ENCODE results near the gene LATS1. TPM values are rescaled to one million over a fixed set of nuclear protein-coding genes. Genes with fewer than 3 reads are reported as not detected.

LATS1 gene
- total and polyA plus RNA-seq, 10 of the 15 experiments (the other 5 are each of a cell fraction or from before 2014, with no cell fraction given), result 2.1 to 15.6 (median 11.0) TPM

GRCh38 chr6:149657441-149657840 lies 60.5 kb downstream of the LATS1 start:
- TF ChIP-seq ZBTB33 (IDR thresholded peaks at IDR 0.05) (no peak), RB1 (IDR thresholded peaks at IDR 0.05; ENCODE audit: borderline replicate concordance) (no peak), STAT3 (IDR thresholded peaks at IDR 0.05; ENCODE audit: low read depth, low read length) (no peak), CHD1 (IDR thresholded peaks at IDR 0.05; ENCODE audit: low read depth, low read length) (no peak), RELA (IDR thresholded peaks at IDR 0.05; ENCODE audit: borderline replicate concordance, partially characterized antibody) (no peak), KDM1A (IDR thresholded peaks at IDR 0.05; ENCODE audit: borderline replicate concordance) (no peak), ATF2 (IDR thresholded peaks at IDR 0.05; ENCODE audit: low read length) (no peak), NR2C1 (IDR thresholded peaks at IDR 0.05) (no peak)
- no peak overlapping the region for H3K9ac ChIP-seq (ENCODE audit: control insufficient read depth, insufficient read depth, low read length)
- ChIA-PET RAD21 (ENCODE audit: unreplicated experiment) (no interaction called here), CTCF (no interaction called here), POLR2A (interaction anchor here (0.6 kb wide), 1 partner anchor 35 kb away, joined by 5 read pairs; no protein-coding TSS in a partner anchor), SMC1A (ENCODE audit: uncharacterized antibody, unreplicated experiment) (interaction anchor here (0.6 to 1.3 kb wide), 3 partner anchors 14 to 47 kb away, joined by 3 read pairs; no protein-coding TSS in a partner anchor)
- FAIRE-seq (no peak), DNase-seq (ENCODE audit: low read depth, low spot score) (no peak), ATAC-seq (no peak)
- WGBS (ENCODE audit: insufficient coverage, insufficient replicate concordance, low lambda C conversion rate, missing lambda C conversion rate), result 100% methylated on average over 5 of the region's 5 CpGs
- no TSS peak for BruUV-seq (replicated peaks)
- H4K20me1 ChIP-seq (ENCODE audit: control insufficient read depth, insufficient read depth), result no peaks in the 10 kb centered on the region
- peaks cover 0 to 14% of the 10 kb centered on the region in 2 experiments; a peak in 2 of 4 replicates for H3K36me3 ChIP-seq (ENCODE audit: control insufficient read depth in 2 of 2, insufficient read depth in 2 of 2, low read length in 1 of 2)
- no peaks in the 10 kb centered on the region for H3K9me3 ChIP-seq (replicated peaks; ENCODE audit: control insufficient read depth, insufficient read depth, low read length)
- H3K27ac ChIP-seq (ENCODE audit: control insufficient read depth, insufficient read depth), result no peak overlapping the region
- no peak overlapping the region for H3K4me3 ChIP-seq
- no peak overlapping the region for H2AFZ ChIP-seq (ENCODE audit: control insufficient read depth, low read depth, low read length)
- H3K79me2 ChIP-seq (ENCODE audit: control insufficient read depth, insufficient read depth, low read length), result no peaks in the 10 kb centered on the region
- no peaks in the 10 kb centered on the region for H3K27me3 ChIP-seq (replicated peaks in 1 of 2; ENCODE audit: control insufficient read depth in 2 of 2, insufficient read depth in 2 of 2, low read length in 1 of 2)
- intact Hi-C loops (cut with micrococcal nuclease; ENCODE audit: unreplicated experiment), result no loop called here
- no peaks in the 10 kb centered on the region for H3K4me1 ChIP-seq (ENCODE audit: control insufficient read depth, insufficient read depth, low read length)
- no peak overlapping the region for H3K4me2 ChIP-seq (ENCODE audit: control insufficient read depth, insufficient read depth)
- in situ Hi-C loops (cut with MboI), result no loop called here

Data from GM12878 (cell line).